GM19463 (cell line): ENCODE data around the gene ARHGDIG.

Source experiments
- ATAC-seq: cut with Tn5 transposase; IDR thresholded peaks from one replicate; pipeline ENCODE4 v1.9.1; 2021; ENCODE audit warnings: mild to moderate bottlenecking, moderate library complexity; ENCODE audit not compliant: unreplicated experiment

ARHGDIG gene

DNA sequence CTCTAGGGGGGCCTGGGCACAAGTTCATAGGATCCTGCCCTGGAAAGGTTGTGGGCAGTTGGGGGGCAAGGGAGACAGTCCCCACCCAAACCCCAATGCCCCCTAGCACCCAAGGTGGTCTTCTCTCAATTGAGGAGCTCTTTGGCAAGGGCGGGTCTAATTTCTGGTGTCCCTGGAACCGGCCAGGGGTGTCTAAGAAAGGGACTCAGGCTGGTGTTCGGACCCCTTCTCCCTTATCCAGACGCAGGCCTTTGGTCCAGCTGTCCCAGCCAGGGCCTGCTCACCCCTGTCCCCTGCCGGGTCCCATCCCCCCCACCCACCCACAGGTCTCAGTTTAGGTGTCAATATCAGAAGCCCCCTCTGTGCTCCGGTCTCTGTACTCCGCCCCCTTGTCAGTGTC, 860 bp upstream of the ARHGDIG start:
- no peak for ATAC-seq

DNA sequence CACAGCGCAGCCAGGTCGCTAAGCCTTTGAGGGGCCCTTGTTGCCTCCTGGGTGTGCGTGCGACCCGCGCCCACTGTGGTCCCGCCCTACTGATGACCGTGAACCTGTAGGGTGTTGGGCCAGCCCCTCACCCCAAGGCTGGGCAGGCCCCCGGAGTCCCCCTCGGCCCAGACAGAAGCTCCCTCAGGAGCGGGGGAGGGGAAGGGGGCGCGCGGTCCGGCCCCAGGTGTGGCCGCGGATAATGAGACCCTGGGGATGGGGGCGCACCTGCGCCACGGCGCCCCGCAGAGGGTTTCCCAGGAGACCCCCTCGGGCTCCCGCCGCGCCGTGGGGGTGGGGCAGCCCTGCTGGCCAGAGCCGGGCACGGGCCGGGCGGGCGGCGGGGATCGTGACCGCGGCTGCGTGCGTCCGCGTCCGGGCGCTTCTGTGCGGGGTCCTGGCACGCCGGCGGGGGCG, 358 bp upstream of the ARHGDIG start:
- ATAC-seq, result no peak

DNA sequence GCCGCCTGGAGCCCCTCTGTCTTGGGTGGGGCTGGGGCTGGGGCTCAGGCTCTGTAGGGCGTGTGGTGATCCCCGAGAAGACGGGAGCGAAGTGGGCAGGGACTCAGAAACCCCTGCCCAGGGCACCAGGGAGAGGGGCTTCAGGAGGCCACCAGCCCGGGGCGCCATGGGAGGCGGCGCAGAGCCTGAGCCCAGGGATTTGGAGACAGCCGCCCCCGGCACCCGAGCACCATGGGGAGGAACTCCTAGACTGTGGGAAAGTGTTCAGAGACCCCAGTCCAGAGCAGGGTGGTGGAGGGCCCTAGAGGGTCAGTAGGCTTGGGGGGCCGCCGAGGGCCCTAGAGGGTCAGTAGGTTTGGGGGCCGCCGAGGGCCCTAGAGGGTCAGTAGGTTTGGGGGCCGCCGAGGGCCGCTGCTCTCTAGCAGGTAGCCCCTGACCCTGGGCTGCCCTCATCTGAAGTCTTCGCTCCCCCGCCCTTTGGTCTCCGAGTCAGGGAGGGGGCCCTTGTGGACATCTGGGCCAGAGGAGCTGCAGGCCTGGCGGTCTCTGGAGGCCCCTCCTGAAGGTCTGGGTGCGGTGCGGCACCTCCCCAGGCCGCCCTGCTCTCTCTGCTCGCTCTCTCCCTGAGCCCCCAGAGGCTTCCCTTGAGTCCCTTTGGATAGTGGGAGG, 734 bp downstream of the ARHGDIG start:
- no peak for ATAC-seq

DNA sequence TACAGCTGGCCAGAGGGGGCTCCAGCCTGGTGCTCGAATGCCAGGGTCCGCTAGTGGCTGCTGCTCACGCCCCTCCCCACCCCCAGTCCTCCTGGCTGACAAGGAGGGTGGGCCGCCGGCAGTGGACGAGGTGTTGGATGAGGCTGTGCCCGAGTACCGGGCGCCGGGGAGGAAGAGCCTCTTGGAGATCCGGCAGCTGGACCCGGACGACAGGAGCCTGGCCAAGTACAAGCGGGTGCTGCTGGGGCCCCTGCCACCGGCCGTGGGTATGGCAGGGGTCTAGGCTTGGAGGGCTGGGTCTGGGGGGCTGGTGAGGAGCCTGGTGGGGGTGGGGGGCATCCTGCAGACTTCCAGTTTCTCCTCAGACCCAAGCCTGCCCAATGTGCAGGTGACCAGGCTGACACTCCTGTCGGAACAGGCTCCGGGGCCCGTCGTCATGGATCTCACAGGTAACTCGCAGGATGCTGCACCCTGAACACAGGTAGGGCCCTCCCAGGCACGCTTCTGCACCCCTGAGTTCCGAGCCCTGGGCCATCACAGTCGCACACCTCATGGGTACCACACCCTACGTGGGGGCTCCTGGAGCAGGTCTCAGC, 1.4 kb downstream of the ARHGDIG start:
- no peak for ATAC-seq

DNA sequence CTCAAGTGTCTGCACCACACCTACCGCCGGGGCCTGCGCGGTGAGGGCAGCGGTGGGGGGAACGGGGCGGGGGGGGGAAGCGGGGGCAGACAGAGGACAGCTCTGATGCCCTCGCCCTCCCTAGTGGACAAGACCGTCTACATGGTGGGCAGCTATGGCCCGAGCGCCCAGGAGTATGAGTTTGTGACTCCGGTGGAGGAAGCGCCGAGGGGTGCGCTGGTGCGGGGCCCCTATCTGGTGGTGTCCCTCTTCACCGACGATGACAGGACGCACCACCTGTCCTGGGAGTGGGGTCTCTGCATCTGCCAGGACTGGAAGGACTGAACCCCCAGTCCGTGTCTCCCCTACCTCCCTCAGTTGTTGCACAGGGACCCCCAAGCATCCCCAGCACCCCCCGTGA, 2.1 kb downstream of the ARHGDIG start:
- ATAC-seq, result no peak

DNA sequence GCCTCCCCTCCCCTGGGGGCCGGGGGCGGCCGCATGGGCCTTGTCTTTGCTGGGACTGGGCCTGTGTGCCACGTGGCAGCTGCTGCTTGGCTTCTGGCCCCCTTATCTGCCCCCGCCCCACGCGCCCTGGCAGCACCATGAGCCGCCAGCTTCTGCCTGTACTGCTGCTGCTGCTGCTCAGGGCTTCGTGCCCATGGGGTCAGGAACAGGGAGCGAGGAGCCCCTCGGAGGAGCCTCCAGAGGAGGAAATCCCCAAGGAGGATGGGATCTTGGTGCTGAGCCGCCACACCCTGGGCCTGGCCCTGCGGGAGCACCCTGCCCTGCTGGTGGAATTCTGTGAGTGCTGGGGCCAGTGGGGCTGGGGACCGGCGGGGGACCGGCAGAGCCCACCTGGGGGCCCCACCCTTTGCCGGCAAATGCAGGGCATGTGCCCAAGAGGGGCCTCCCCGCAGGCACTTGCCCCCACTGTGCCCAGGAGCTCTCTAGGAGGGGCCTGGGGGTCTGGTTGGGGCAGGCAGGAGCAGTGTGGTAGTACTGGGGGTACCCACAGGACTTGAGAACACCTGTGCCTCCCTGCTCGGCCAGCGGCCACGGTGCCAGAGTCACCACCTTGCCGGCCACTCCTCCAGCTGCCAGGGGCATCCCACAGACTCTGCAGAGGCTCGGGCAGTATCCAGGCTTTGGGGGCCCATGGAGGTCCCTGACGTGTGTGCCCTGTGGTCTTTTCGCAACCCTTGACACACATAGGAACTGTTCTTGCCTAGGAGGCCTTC, 2.8 kb downstream of the ARHGDIG start, which contains the start of gene PDIA2:
TSS of gene PDIA2 (plus strand) at position 132 of the 773 bp plus-strand sequence. CDS start at position 138, 6 bp downstream.
- no peak for ATAC-seq

DNA sequence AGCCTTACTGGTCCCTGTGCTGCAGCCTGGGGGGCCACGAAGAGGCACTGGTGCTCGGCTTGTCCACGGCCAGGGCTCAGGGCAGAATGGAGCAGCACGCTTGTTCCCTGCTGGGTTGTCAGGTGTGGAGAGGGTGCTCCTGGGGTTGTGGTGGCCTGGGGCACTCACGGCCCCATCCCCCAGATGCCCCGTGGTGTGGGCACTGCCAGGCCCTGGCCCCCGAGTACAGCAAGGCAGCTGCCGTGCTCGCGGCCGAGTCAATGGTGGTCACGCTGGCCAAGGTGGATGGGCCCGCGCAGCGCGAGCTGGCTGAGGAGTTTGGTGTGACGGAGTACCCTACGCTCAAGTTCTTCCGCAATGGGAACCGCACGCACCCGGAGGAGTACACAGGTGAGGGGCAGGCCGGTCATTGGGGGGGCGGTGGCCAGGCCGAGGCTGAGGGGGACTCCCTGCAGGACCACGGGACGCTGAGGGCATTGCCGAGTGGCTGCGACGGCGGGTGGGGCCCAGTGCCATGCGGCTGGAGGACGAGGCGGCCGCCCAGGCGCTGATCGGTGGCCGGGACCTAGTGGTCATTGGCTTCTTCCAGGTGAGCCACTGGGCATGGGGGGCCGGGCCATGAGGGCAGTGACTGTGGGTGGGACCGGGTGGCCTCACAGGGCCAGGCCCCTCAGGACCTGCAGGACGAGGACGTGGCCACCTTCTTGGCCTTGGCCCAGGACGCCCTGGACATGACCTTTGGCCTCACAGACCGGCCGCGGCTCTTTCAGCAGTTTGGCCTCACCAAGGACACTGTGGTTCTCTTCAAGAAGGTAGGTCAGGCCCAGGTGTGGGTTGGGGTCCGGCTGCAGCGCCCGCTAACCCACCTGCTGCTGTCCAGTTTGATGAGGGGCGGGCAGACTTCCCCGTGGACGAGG, 4.1 kb downstream of the ARHGDIG start:
- ATAC-seq, result no peak

DNA sequence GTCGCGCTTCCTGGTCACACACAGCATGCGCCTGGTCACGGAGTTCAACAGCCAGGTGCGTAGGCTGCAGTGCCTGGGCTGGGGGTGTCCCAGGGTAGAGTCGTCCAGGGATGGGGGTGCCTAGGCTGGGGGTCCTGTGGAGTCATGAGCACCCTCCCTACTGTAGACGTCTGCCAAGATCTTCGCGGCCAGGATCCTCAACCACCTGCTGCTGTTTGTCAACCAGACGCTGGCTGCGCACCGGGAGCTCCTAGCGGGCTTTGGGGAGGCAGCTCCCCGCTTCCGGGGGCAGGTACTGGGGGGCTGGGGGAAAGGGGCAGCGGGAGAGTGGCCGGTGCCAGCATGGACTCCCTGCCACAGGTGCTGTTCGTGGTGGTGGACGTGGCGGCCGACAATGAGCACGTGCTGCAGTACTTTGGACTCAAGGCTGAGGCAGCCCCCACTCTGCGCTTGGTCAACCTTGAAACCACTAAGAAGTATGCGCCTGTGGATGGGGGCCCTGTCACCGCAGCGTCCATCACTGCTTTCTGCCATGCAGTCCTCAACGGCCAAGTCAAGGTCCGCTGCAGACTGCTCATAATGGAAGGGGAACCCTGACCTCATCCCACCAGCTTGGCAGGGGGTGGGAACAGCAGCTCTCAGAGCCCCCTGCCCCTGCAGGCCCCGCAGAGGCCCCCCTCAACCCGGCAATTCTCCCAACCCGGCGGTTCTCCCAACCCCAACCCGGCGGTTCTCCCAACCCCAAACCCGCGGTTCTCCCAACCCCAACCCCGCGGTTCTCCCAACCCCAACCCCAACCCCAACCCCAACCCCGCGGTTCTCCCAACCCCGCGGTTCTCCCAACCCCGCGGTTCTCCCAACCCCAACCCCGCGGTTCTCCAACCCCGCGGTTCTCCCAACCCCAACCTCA, 5.0 kb downstream of the ARHGDIG start:
- no peak for ATAC-seq

DNA sequence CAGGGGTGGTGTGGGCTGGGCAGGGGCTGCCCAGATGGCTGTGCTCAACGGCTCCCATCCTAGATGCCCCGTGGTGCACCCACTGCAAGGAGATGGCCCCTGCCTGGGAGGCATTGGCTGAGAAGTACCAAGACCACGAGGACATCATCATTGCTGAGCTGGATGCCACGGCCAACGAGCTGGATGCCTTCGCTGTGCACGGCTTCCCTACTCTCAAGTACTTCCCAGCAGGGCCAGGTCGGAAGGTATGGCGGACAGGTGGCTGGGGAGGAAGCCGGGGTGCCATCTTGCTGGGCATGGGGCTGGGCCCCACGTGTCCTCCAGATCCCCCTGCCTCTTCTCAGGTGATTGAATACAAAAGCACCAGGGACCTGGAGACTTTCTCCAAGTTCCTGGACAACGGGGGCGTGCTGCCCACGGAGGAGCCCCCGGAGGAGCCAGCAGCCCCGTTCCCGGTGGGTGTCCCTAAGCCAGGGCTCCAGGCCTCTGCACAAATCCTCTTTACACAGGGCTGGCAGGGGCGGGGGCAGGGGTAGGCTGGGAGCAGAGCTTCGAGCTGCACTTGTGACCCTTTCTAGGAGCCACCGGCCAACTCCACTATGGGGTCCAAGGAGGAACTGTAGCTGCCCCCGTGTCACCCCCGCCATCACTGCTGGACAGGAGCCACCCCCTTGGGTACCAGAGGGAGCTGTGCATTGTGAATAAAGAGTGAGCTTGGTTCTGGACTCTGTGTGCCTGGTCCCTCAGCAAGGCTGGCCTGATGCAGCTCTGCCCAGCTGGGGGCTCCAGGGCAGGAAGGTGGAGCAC, 6.3 kb downstream of the ARHGDIG start:
- no peak for ATAC-seq

DNA sequence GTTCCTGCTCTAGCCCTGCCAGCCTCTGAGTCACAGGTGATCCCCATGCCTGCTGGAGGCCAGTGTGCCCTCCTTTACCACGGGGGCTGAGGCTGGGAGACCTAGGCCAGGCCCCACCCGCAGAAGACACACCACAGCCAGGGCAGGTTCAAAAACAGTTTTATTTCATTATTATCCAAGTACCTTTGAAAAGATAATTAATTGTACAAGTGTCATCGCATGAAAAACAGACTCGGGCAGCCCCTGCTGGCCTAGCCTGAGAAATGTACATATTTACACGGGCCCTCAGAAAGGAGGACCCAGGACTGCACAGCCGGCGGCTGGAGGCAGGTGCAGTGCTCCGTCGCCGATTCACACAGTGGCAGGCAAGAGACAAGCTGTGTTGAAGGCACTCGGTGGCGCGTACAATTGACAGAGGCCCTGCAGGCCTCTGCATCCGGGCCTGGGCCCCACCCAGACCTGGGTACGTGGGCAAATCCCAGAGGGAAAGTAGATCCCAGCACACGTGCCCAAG, 7.0 kb downstream of the ARHGDIG start:
- no peak for ATAC-seq

DNA sequence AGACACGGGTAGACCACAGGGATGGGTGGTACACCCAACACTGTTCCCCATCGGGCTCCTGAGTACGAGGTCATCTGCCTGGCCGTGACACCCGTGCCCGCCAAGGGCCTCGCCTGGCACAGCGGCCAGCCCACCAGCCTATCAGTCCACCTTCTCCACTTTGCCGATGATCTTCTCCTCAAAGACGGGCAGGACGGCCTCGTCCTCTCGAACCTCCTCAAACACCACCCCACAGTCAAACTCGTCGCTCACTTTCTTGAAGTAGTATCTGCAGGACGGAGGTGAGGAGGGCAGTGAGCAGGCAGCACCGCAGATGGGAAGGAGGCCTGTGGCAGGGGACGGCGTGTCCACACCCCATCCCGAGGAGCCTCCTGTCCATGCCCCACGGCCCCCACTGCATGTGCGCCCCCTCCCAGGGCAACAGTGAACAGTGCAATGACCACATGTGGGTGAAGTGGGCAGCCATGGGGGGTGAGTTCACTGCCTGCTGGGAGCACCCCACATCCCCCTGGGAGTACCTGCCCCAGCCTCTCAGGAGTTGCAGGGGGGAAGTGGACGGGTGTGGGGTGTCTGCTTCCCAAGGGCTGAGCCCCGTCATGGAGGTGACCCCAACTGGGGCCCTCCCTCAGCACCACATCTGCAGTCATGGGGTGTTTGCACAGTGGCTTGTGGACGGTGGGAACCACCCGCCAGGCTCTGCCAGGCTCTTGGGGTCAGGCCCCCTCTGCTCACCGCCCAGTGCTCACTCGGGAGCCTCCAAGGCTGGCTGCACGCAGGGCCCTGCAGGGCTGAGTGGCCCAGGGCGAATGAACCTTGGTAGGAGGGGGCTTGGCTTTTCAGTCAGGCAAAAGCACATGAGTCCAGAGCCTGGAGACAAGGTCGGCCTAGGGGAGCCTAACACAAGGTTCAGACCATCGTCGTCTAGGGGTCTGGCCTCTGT, 7.9 kb downstream of the ARHGDIG start:
- ATAC-seq, result no peak

DNA sequence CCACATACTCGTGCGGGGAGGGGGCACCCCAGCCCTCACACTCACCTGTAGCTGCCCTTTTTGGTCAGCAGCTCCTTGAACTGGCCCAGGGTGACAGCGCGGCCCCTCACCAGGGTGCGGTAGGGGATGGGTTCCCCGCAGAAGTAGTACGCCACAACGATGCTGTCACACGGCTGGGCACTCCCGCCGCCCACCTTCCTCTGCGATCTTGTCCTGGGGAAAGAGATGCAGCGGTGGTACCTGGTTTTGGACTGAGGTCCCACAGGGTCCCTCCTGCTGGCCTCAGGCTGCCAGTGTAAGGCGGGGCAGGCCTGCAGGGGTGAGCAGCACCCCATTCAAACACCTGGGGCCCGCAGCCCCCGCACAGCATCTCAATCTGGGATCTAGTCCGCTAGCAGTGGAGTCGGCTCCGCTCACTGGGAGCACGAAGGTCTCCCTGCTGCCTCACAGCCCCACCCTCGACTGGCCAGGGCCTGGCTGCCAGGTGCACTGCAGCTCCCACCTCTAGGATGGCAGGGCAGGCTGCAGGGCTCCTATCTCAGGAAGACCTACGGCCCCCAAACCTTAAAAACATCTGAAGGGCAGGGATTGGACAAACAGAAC, 9.1 kb downstream of the ARHGDIG start:
- no peak for ATAC-seq

DNA sequence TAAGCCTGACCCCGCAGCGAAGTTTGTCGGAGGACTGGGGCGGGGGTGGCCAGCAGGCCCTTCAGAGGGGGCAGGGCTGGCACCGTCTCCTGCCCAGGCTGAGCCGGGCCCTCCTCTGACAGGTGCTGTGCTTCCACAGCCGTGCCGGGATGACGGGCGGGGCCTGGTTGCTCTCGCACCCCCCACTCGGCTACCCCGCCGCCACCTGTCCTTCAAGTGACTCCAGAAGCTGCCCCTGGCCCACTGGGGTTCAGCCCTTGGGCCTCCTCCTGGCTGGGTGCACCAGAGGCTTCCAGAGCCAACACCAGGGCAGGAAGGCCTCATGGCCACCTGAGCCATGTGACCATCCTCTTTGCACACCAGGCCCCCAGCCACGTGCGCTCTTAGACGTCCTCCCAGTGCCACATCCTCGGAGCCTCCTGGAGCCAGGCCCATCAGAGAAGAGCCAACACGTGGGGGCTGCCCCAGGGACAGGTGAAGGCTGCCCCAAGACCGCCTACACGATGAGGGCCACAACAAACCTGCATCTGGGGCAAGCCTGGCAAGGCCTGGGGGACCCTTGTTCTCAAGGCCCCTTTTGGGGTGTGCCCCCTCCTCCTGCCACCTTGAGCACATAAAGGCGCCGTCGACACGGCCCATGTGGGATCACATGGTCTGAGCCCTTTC, 9.8 kb downstream of the ARHGDIG start:
- no peak for ATAC-seq

DNA sequence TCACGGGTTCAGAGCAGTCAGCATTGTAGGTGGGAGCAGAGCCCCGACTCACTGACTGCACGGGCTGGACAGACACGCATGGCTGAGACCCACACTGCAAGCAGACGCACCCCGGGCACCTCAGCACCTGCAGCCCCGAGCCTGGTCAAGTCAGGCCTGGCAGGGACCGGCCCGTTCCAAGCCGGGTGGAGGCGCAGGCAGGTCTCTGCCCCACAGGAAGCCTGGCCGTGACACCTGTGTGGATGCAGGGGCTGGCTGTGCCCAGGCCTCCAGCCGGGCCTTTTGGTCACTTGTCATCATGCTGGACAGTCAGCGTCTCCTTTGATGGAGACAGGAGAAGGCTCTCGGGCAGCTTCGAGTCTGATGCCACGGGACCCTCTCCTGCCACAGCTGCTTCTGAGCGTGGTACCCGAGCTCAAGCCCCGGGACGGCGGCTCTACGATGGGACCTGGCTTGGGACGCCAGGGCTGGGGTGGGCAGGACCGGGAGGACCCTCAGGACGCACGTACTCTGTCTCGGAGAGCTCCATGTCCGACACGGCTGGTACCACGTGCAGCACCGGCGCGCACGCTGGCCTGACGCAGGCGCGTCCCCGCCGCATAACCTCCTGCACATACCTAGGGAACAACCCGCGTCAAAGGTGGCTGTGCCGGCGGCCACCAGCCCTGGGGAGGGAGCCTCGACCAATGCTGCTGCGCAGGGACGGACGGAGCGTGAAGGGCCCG, 10.5 kb downstream of the ARHGDIG start:
- no peak for ATAC-seq

DNA sequence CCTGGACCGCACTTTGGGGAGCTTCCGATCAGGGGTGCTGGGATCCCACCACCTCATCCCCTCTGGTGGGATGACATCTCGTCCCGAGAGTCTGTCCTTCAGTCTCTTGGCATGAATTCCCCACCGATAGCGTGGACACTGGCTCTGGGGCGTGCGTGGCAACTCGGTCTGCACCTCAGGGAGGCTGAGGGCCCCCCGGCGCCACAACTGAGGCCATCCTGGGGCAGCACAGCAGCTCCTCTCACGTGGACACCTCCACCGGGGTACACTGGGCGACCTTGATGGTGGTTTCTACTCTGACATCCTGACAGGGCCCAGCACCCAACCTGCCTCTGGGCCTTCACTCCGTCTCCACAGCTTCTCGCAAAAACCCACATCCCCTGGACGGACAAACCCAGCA, 11.1 kb downstream of the ARHGDIG start:
- no peak for ATAC-seq
